ENCODE measurements around the gene LPAR5.

LPAR5 gene

GRCh38 chr12:6638305-6638704, 2.5 kb upstream of the LPAR5 start:
- DNase-seq (ENCODE audit: low spot score) = no peak

- no peak for DNase-seq (ENCODE audit: low spot score)
These were observed 344 bp downstream of the LPAR5 start for GRCh38 chr12:6635375-6635855.

DNA sequence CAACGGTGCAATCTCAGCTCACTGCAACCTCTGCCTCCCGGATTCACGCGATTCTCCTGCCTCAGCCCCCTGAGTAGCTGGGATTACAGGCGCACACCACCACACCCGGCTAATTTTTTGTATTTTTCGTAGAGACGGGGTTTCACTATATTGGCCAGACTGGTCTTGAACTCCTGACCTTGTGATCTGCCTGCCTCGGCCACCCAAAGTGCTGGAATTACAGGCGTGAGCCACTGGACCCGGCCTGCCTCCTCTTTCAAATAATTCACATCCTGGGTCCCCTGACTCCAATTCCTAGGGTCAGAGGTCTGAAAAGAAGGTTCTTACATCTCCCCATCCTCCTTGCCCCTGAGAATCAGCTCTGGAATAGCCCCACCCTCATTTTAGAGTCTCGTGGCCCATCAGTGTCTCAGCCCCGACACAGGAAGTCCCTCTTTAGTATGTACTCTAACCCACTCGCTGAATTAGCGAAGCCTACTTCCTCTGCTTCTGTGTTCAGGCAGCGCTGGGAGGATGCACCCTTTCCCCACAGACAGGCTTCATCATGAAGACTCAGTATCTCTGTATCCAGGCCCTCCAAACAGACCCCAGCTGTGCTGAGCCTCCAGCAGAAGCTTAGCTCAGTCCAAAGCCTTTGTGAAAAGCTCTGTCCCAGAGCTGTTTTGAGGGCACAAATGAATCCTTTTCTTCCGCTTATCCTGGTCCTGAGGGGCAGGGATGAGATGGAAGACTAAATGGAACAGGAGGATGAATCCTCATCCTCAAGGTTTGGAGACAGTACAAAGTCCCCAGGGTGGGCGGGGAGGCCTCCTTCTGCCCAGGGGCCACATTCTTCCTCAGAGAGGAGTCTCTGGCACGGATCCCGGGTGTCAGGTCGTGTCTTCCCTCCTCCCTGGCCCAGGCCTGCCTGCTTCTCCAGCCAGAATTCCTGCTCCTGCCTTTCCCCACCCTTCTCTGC, 3.5 kb downstream of the LPAR5 start:
- DNase-seq (ENCODE audit: low spot score) = no peak

DNA sequence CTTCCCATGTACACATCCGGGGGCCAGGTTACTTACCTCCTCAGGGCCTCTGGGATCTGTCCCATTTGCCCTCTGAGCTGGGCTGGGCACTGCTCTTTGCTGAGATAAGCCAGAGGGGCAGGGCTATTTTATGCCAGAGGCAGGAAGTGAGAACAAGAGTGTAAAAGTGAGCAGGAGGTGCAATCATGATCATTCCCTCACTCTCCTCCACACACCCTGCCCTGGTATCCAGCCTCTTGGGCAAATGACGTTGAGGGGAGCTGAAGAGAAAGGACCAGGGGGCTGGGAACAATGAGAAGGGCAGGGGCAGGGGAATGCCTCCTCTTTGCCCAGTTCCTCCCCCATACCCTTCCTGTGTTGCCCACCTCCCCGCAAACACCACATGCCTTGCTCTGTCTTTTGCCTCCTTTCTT, 4.2 kb downstream of the LPAR5 start:
- no peak for DNase-seq (ENCODE audit: low spot score)

GRCh38 chr12:6630736-6631135, 5.0 kb downstream of the LPAR5 start:
- no peak for DNase-seq (ENCODE audit: low spot score)

- no peak for DNase-seq (ENCODE audit: low spot score)
These were observed 8.1 kb downstream of the LPAR5 start for GRCh38 chr12:6627616-6628015.

GRCh38 chr12:6626654-6627283, 9.0 kb downstream of the LPAR5 start:
- no peak for DNase-seq (ENCODE audit: low spot score)

- no peak for DNase-seq (ENCODE audit: low spot score)
These were observed 14.9 kb downstream of the LPAR5 start for GRCh38 chr12:6620885-6621274.

DNA sequence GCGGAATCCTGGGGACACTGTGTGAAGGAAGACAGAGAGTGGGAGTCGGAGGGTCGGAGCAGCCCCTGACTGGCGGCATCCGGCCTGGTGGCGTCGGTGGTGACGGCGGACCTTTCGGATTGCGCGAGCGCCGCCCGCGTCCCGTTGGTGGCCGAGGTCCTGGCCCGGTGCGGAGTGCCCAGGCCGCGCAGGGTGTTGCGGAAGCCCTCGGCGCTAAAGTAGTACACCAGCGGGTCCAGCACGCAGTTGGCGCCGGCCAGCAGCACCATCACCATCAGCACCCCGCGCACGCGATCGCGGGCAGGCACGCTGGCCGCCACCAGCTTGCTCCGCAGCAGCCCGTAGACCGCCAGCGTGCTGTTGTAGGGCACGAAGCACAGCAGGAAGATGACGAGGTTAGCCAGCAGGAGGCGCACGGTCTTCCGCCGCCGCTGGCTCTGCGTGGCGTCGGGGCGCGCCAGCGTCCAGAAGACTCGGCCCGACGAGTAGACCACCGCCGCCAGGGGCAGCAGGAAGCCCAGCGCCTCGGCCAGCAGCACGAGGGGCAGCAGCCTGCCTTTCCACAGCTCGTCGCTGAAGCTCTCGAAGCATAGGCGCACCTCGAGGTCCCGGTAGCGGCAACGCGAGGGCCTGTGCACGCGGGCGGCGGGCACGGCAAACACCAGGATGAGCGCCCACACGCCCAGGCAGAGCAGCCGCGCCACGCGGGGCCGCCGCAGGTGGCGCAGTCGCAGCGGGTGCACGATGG, 15.4 kb downstream of the LPAR5 start:
- no peak for DNase-seq (ENCODE audit: low spot score)

GRCh38 chr12:6618483-6619225, 17.1 kb downstream of the LPAR5 start:
- no peak for DNase-seq (ENCODE audit: low spot score)

DNA sequence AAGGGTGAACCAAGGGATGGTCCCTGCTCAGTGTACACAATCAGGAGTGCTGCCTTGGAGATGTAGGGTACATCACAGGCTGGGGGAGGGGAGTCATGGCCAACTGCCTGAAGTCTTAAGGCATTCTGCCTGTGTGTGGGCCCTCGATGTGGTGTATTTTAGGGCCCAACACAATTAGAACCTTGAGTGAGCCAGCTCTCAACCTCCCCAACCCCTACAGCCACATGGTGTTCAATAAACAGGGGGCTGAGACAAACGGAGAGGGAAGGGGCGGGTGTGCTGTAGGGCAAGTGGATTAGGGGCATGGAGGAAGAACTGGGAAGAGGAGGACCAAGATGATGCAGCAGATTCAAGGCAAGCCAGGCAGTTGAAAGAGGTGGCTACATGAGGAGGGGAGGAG, 20.0 kb downstream of the LPAR5 start:
- no peak for DNase-seq (ENCODE audit: low spot score)

- no peak for DNase-seq (ENCODE audit: low spot score)
These were observed 21.1 kb downstream of the LPAR5 start for GRCh38 chr12:6614513-6615172.

DNA sequence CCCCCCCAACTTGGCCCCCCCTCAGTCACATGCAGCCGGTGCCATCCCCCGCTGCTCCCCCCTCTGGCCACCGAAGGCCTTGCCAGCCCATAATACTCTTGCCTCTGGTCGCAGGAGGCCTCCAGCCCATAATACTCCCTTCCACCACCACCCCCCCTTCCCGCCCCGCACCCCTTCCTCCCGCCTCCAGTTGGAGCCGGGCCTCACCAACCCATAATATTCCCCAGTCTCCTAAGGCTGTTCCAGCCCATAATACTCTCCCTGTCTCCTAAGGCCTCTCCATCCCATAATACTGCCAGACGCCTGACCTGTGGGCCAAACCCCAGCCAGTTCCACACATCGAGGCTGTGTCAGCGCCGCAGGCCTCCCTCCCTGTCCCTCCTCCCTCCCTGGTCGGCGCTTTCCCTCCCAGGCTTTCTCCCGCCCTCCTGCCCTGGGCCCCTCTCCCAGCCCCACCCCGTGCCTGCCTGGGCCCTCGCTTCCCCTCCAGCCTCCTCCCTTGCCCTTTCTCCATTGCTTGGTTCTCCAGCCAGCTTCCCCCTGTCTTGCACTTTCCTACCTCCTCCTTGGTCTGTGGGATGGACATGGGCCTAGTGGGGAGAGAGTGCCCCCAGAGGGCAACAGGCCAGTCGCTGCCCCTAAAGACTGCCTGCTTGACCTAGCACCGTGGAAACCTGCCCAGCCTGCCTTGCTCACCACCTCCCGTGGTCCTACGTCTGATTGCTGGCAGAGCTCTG, 21.8 kb downstream of the LPAR5 start:
- peak; percentile 98 for DNase-seq (ENCODE audit: low spot score)

- peak; percentile 88 for DNase-seq (ENCODE audit: low spot score)
These were observed 22.6 kb downstream of the LPAR5 start for GRCh38 chr12:6613015-6613775.

DNA sequence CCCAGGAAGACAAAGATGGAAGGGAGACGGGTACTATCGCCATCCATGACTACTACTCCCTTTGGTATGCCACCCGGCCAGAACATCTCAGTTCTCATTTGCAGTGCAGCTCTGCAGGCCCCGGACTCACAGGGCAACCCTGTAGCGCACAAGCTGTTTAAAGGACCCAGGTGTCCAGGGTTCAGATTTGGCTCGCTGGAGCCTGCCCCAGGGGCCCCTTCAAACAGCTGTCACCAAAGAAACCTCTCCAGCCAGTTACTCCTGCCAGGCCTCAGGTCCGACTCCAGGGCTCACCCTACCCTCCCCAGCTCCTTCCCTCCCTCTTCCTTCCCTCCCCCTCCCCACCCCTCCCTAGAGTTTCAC, 23.1 kb downstream of the LPAR5 start:
- DNase-seq (ENCODE audit: low spot score) = no peak

DNA sequence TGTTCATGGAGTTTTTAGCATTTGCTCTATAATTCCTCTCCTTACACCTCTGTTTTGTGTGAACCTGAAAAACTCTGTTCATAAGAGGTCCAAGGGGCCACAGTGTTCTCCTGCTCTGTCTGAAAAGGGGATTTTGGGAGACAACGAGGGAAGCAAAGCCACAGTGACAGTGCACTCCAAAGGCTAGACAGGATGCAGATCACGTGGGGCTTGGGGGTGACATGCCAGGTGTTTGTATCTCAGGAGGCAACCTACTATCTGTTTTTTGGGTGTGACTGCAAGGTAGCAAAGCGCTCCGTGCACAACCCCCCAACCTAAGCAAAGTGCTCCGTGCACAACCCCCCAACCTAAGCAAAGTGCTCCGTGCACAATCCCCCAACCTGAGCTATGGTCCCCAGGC, 23.5 kb downstream of the LPAR5 start:
- no peak for DNase-seq (ENCODE audit: low spot score)

DNA sequence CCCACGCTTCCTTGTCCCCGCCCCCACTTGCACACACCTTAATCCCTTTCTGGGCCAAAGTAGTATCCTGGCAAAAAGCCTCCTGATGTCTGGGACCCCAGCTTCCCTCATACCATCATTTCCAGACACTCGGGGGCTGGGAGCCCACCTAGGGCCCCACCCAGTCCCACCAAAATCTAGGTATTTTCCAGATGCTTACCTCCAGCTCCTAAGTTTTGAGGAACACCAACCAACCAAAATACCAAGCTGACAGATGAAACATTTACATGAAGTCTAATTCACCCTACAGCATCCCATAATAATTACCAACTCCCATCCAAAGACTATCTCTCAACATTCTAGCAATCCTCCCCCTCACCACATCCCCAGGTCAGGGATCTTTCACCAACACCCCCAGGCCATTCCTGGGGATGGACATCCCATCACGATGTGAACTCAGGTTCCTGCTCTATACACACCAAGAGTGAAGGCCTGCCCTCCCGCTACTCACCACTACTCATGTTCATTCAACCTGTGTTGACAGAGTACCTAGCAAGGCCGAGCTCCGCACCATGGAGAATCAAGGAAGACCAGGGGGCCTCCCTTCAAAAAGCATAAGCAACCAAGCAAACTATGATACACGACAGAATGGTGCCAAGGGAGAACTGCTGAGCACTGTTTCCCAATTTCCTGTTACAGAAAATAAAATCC, 27.0 kb downstream of the LPAR5 start:
- no peak for DNase-seq (ENCODE audit: low spot score)

DNA sequence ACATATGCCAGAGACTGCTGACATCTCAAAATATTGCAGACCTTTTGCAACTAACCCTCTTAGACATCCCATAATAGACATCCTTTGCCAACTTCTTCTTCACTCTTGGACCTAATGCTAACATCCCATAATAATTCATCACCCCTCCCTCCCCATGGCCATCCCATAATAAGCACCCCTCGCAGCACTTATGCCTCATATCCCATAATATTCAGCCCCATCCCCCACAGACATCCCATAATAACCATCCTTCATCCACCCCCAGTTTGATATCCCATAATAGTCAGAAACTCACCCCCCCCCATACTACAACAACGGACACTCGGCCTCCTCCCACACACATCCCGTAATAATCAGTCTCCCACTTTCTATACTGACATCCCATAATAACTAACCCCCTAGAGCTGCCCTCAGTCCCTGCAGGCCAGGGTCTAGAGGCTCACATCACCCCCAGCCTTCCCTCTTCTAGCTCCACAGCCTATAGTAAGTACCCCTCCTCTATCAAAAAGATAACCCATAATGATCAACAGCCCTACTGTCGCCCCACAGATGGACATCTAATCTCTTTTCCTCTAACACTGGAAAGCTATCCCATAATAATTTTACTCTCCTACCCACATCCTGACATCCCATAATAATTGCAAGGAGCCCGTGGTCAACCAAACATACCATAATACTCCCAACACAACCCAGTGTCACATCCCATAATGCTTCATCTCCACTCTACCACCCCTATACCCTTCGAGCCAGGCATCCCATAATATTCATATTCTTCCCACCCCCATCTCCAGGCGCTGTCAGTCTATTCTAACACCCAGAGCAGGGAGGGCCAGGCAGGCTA, 27.8 kb downstream of the LPAR5 start:
- DNase-seq (ENCODE audit: low spot score) = peak; percentile 84

All from putamen (tissue), 1 donor.